ENCODE data around the gene NPPC.
"Not testable (repeated sequence)": the region's sequence is repeated elsewhere in the genome, so short reads cannot be mapped to it uniquely, and the experiment has no call there.

Gene NPPC

DNA sequence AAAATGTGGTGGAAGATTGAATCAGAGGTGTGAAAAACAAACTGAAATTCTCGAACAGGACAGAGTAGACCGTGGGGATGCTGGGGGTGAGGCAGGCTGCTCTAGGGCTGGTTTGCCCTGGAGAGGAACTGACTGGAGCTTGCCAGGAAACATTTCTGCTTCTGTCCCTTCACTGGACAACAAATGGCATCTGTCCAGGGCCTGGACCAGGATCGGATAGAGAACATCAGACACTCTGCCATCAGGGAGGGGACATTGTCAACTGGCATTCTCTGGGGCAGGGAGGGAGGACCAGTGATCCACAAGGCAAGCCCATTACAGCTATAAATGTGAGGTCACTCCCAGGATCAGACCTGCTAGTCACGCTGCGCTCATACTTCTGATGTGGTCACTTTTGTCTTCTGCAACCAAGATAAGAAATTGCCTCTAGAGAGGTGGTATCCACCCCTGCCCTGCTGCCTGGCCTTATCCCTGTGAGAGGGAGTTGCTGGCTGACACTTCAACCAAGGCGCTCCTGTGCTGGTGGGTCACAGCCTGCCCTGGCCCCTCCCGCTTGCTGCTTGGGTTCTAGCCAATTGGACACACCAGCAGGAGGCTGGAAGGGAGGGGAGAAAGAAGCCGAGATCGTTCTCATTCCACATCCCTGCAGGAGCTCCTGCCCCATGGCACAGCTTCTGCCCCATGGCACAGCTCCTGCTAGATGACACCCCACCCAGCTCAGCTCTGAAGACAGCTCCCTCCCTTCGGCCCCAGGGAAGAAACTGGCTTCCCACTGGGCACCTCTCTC is 8.7 kb downstream of the NPPC start:
- H3K27me3 ChIP-seq (ENCODE audit: insufficient read depth, low read length), result no peaks in the 10 kb centered on the region
- no peak overlapping the region for H3K9ac ChIP-seq (ENCODE audit: low read depth, low read length)
- H3K4me3 ChIP-seq (ENCODE audit: low read length), result no peak overlapping the region
- H3K36me3 ChIP-seq (ENCODE audit: insufficient read depth, low read depth, low read length), result no peaks in the 10 kb centered on the region
- no peaks in the 10 kb centered on the region for H3K9me3 ChIP-seq (ENCODE audit: insufficient read depth, low read depth, low read length)
- H3K4me1 ChIP-seq (ENCODE audit: insufficient read depth, low read length), result no peaks in the 10 kb centered on the region
- H3K27ac ChIP-seq (ENCODE audit: low read length), result no peak overlapping the region

- Histone ChIP-seq H3K27ac (ENCODE audit: low read length) (no peak overlapping the region), H3K9ac (ENCODE audit: low read depth, low read length) (no peak overlapping the region), H3K4me1 (ENCODE audit: insufficient read depth, low read length) (peaks cover 2% of the 10 kb centered on the region; the same call in 1 of the 2 replicates), H3K36me3 (ENCODE audit: insufficient read depth, low read depth, low read length) (no peaks in the 10 kb centered on the region), H3K27me3 (ENCODE audit: insufficient read depth, low read length) (no peaks in the 10 kb centered on the region), H3K4me3 (ENCODE audit: low read length) (no peak overlapping the region), H3K9me3 (ENCODE audit: insufficient read depth, low read depth, low read length) (no peaks in the 10 kb centered on the region)
Observed at GRCh38 chr2:231914077-231914690, 12.0 kb downstream of the NPPC start.

DNA sequence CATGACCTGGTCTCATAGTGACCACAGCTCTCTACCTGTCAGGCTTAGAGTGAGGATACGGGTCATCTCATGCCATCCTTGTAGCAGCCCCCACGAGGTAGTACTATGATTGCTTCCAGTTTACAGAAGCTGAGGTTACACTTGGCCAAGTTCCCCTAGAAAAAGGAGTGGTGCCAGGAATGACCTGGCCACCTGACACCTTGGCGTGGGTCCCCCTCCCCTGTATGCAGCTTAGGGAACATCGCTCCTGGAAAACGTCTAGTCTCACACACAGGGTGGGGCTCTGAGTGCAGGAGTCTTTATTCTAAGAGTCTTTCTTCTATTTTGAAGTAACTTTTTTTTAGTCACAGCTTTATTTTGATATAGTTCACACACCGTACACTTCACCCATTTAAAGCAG is 14.8 kb downstream of the NPPC start:
- no peak overlapping the region for H3K9ac ChIP-seq (ENCODE audit: low read depth, low read length)
- no peaks in the 10 kb centered on the region for H3K27me3 ChIP-seq (ENCODE audit: insufficient read depth, low read length)
- H3K4me3 ChIP-seq (ENCODE audit: low read length), result no peak overlapping the region
- H3K9me3 ChIP-seq (ENCODE audit: insufficient read depth, low read depth, low read length), result no peaks in the 10 kb centered on the region
- H3K4me1 ChIP-seq (ENCODE audit: insufficient read depth, low read length), result peaks cover 2% of the 10 kb centered on the region; the same call in 1 of the 2 replicates
- no peaks in the 10 kb centered on the region for H3K36me3 ChIP-seq (ENCODE audit: insufficient read depth, low read depth, low read length)
- H3K27ac ChIP-seq (ENCODE audit: low read length), result no peak overlapping the region

GRCh38 chr2:231910771-231911170 is 15.4 kb downstream of the NPPC start:
- H3K4me1 ChIP-seq (ENCODE audit: insufficient read depth, low read length), result peaks cover 2% of the 10 kb centered on the region; the same call in 1 of the 2 replicates
- H3K27me3 ChIP-seq (ENCODE audit: insufficient read depth, low read length), result no peaks in the 10 kb centered on the region
- H3K9me3 ChIP-seq (ENCODE audit: insufficient read depth, low read depth, low read length), result no peaks in the 10 kb centered on the region
- H3K36me3 ChIP-seq (ENCODE audit: insufficient read depth, low read depth, low read length), result no peaks in the 10 kb centered on the region
- H3K27ac ChIP-seq (ENCODE audit: low read length), result no peak overlapping the region
- H3K9ac ChIP-seq (ENCODE audit: low read depth, low read length), result no peak overlapping the region
- H3K4me3 ChIP-seq (ENCODE audit: low read length), result no peak overlapping the region

- not testable (repeated sequence) for H3K27ac ChIP-seq (ENCODE audit: low read length); H3K36me3 ChIP-seq (ENCODE audit: insufficient read depth, low read depth, low read length); H3K27me3 ChIP-seq (ENCODE audit: insufficient read depth, low read length); H3K4me3 ChIP-seq (ENCODE audit: low read length); H3K9ac ChIP-seq (ENCODE audit: low read depth, low read length); H3K9me3 ChIP-seq (ENCODE audit: insufficient read depth, low read depth, low read length); H3K4me1 ChIP-seq (ENCODE audit: insufficient read depth, low read length)
Observed at GRCh38 chr2:231910161-231910560, 16.0 kb downstream of the NPPC start.

GRCh38 chr2:231909631-231910030 is 16.6 kb downstream of the NPPC start:
- no peaks in the 10 kb centered on the region for H3K36me3 ChIP-seq (ENCODE audit: insufficient read depth, low read depth, low read length)
- no peak overlapping the region for H3K4me3 ChIP-seq (ENCODE audit: low read length)
- H3K9ac ChIP-seq (ENCODE audit: low read depth, low read length), result no peak overlapping the region
- no peak overlapping the region for H3K27ac ChIP-seq (ENCODE audit: low read length)
- H3K4me1 ChIP-seq (ENCODE audit: insufficient read depth, low read length), result peaks cover 2% of the 10 kb centered on the region; the same call in 1 of the 2 replicates
- H3K9me3 ChIP-seq (ENCODE audit: insufficient read depth, low read depth, low read length), result no peaks in the 10 kb centered on the region
- no peaks in the 10 kb centered on the region for H3K27me3 ChIP-seq (ENCODE audit: insufficient read depth, low read length)

- no peaks in the 10 kb centered on the region for H3K27me3 ChIP-seq (ENCODE audit: insufficient read depth, low read length)
- no peaks in the 10 kb centered on the region for H3K9me3 ChIP-seq (ENCODE audit: insufficient read depth, low read depth, low read length)
- no peak overlapping the region for H3K27ac ChIP-seq (ENCODE audit: low read length)
- H3K9ac ChIP-seq (ENCODE audit: low read depth, low read length), result no peak overlapping the region
- H3K4me1 ChIP-seq (ENCODE audit: insufficient read depth, low read length), result peaks cover 2% of the 10 kb centered on the region; the same call in 1 of the 2 replicates
- no peaks in the 10 kb centered on the region for H3K36me3 ChIP-seq (ENCODE audit: insufficient read depth, low read depth, low read length)
- H3K4me3 ChIP-seq (ENCODE audit: low read length), result no peak overlapping the region
Observed at GRCh38 chr2:231908584-231908983, 17.6 kb downstream of the NPPC start.

- Histone ChIP-seq H3K27me3 (ENCODE audit: insufficient read depth, low read length) (no peaks in the 10 kb centered on the region), H3K9ac (ENCODE audit: low read depth, low read length) (no peak overlapping the region), H3K36me3 (ENCODE audit: insufficient read depth, low read depth, low read length) (no peaks in the 10 kb centered on the region), H3K4me3 (ENCODE audit: low read length) (no peak overlapping the region), H3K27ac (ENCODE audit: low read length) (no peak overlapping the region), H3K9me3 (ENCODE audit: insufficient read depth, low read depth, low read length) (no peaks in the 10 kb centered on the region), H3K4me1 (ENCODE audit: insufficient read depth, low read length) (peaks cover 2% of the 10 kb centered on the region; the same call in 1 of the 2 replicates)
Observed at GRCh38 chr2:231907765-231908164, 18.4 kb downstream of the NPPC start.

- Histone ChIP-seq H3K36me3 (ENCODE audit: insufficient read depth, low read depth, low read length) (no peaks in the 10 kb centered on the region), H3K4me3 (ENCODE audit: low read length) (no peak overlapping the region), H3K9ac (ENCODE audit: low read depth, low read length) (no peak overlapping the region), H3K4me1 (ENCODE audit: insufficient read depth, low read length) (peaks cover 2% of the 10 kb centered on the region; the same call in 1 of the 2 replicates), H3K27ac (ENCODE audit: low read length) (no peak overlapping the region), H3K27me3 (ENCODE audit: insufficient read depth, low read length) (peaks cover 4% of the 10 kb centered on the region; the same call in 1 of the 2 replicates), H3K9me3 (ENCODE audit: insufficient read depth, low read depth, low read length) (no peaks in the 10 kb centered on the region)
Observed at GRCh38 chr2:231905026-231905425, 21.2 kb downstream of the NPPC start.

- H3K36me3 ChIP-seq (ENCODE audit: insufficient read depth, low read depth, low read length), result no peaks in the 10 kb centered on the region
- no peak overlapping the region for H3K4me3 ChIP-seq (ENCODE audit: low read length)
- H3K9ac ChIP-seq (ENCODE audit: low read depth, low read length), result no peak overlapping the region
- no peak overlapping the region for H3K27ac ChIP-seq (ENCODE audit: low read length)
- peaks cover 4% of the 10 kb centered on the region; the same call in 1 of the 2 replicates for H3K27me3 ChIP-seq (ENCODE audit: insufficient read depth, low read length)
- H3K9me3 ChIP-seq (ENCODE audit: insufficient read depth, low read depth, low read length), result no peaks in the 10 kb centered on the region
- H3K4me1 ChIP-seq (ENCODE audit: insufficient read depth, low read length), result peaks cover 2% of the 10 kb centered on the region; the same call in 1 of the 2 replicates
Observed at GRCh38 chr2:231904161-231904611, 22.0 kb downstream of the NPPC start.

- no peaks in the 10 kb centered on the region for H3K9me3 ChIP-seq (ENCODE audit: insufficient read depth, low read depth, low read length)
- H3K4me3 ChIP-seq (ENCODE audit: low read length), result no peak overlapping the region
- H3K9ac ChIP-seq (ENCODE audit: low read depth, low read length), result no peak overlapping the region
- no peak overlapping the region for H3K27ac ChIP-seq (ENCODE audit: low read length)
- H3K27me3 ChIP-seq (ENCODE audit: insufficient read depth, low read length), result peaks cover 4% of the 10 kb centered on the region; the same call in 1 of the 2 replicates
- H3K4me1 ChIP-seq (ENCODE audit: insufficient read depth, low read length), result peaks cover 2% of the 10 kb centered on the region; the same call in 1 of the 2 replicates
- no peaks in the 10 kb centered on the region for H3K36me3 ChIP-seq (ENCODE audit: insufficient read depth, low read depth, low read length)
Observed at GRCh38 chr2:231902598-231902997, 23.6 kb downstream of the NPPC start.

- H3K4me1 ChIP-seq (ENCODE audit: insufficient read depth, low read length), result peaks cover 2% of the 10 kb centered on the region; the same call in 1 of the 2 replicates
- H3K27me3 ChIP-seq (ENCODE audit: insufficient read depth, low read length), result peaks cover 4% of the 10 kb centered on the region; the same call in 1 of the 2 replicates
- H3K9ac ChIP-seq (ENCODE audit: low read depth, low read length), result no peak overlapping the region
- H3K27ac ChIP-seq (ENCODE audit: low read length), result no peak overlapping the region
- H3K4me3 ChIP-seq (ENCODE audit: low read length), result peak overlapping the region; percentile 53; the same call in 1 of the 2 replicates
- H3K36me3 ChIP-seq (ENCODE audit: insufficient read depth, low read depth, low read length), result no peaks in the 10 kb centered on the region
- no peaks in the 10 kb centered on the region for H3K9me3 ChIP-seq (ENCODE audit: insufficient read depth, low read depth, low read length)
Observed at GRCh38 chr2:231900972-231901371, 25.2 kb downstream of the NPPC start.
